H7 (cell line): Measurements from ENCODE around the gene SNCAIP. TPM values are rescaled to one million over a fixed set of nuclear protein-coding genes. Genes with fewer than 3 reads are reported as not detected.
"Not testable (repeated sequence)": the region's sequence is repeated elsewhere in the genome, so short reads cannot be mapped to it uniquely, and the experiment has no call there.

Source experiments
- DNase-seq: peaks from one replicate; pipeline ENCODE4 v3.0.0; 2012
- H3K27me3 ChIP-seq: 2 replicates; pipeline ENCODE4 v1.6.0; 2011; ENCODE audit warnings: mild to moderate bottlenecking, low read length; ENCODE audit not compliant: control insufficient read depth, insufficient read depth
- H3K36me3 ChIP-seq: replicated peaks from 2 replicates; pipeline ENCODE4 v1.5.1; 2011; ENCODE audit warnings: low read length; ENCODE audit not compliant: control insufficient read depth, insufficient read depth
- H3K4me3 ChIP-seq: 2 replicates; pipeline ENCODE4 v1.5.1; 2011; ENCODE audit warnings: low read depth, mild to moderate bottlenecking, control low read depth, low read length, moderate library complexity; ENCODE audit not compliant: insufficient read depth
- total RNA-seq: library from RNA; depleted of rRNA; stranded (reverse); fragments of >200 nt; shearing (Covaris generic); gene quantifications from 2 replicates; pipeline ENCODE4 v1.2.3, GENCODE V29; 2014

SNCAIP gene
- total RNA-seq, 1 experiment from 2014 or later = 4.2 TPM

DNA sequence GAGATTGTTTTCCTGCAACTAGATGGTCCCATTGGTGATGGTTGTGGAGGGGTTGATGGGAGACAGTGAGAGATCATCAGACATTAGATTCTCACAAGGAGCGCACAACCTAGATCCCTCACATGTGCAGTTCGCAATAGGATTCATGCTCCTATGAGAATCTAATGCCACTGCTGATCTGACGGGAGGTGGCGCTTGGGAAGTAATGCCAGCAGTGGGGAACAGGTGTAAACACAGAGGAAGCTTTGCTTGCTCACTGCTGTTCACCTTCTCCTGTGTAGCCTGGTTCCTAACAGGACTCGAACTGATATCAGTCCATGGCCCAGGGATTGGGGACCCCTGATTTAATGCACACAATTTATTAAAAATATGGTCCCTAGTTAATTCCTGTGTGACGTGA lies 18.8 kb downstream of the SNCAIP start:
- H3K4me3 ChIP-seq = no peak overlapping the region
- no peak for DNase-seq
- H3K27me3 ChIP-seq = no peaks in the 10 kb centered on the region
- H3K36me3 ChIP-seq = no peaks in the 10 kb centered on the region

DNA sequence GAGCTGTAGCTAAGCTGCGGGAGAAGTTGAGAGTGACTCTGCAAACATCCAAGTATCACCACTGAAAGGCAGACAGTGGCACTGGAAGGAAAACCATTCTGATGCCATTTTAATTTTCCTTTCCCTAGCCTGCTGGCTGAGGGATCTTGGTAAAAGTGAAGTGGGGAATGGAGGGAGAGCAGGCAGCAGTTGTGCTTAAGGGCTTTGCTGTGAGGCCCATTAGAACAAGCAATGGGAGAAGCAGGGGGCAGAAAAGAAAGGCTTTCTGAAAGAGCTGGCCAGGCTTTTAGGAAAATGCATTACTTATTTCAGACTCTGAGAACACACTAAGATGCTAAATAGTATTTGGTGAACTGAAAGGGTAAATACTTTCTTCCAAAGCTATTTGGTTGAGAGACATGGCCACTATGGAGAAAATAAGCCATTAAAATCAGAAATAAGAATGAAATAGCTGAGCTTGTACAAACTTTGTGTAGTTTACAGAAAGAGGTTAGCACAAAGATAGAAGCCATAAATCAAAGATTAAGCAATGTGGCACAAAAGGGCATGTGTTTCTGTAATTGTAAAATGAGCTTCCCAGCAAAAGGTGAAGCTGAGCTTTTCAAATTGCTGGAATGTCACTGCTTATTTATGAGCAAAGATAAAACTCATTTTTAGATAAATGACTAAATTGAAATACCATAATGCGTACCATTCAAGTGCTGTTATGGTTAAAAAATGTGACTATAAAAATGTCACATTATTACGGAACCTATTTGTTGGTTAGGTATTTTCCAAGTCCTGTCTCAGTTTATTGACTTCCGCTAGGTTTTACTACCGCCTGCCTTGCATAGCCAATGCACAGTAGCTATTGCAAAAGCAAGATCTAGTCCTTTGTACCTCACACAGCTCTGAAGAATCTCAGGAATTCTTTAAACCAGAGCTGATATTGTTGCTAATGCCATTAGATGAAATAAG lies 20.8 kb downstream of the SNCAIP start:
- Histone ChIP-seq H3K36me3 (no peaks in the 10 kb centered on the region), H3K4me3 (no peak overlapping the region), H3K27me3 (no peaks in the 10 kb centered on the region)
- DNase-seq = peak; percentile 14

GRCh38 chr5:122333564-122333963 lies 21.5 kb downstream of the SNCAIP start:
- DNase-seq = no peak
- Histone ChIP-seq H3K4me3 (no peak overlapping the region), H3K27me3 (no peaks in the 10 kb centered on the region), H3K36me3 (no peaks in the 10 kb centered on the region)

DNA sequence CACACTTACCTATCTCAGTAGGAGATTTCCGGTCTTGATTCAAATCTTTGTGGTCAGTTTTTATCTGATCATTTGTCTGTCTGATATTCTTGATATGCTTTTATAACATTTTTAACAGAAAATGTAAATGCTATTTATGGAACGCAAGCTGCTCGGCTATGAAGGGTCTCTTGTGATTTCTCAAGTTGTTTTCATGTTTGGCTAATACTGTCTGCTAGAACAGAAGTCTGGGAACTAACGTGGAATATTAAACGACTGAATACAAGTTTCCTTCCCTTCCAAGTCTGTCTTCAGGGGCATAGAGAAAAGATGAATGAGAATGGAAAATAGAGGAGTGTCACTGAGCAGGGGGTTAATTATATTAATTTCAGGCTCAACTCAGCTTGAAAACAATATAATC lies 27.6 kb downstream of the SNCAIP start:
- Histone ChIP-seq H3K27me3 (no peaks in the 10 kb centered on the region), H3K4me3 (no peak overlapping the region), H3K36me3 (no peaks in the 10 kb centered on the region)
- DNase-seq = no peak

DNA sequence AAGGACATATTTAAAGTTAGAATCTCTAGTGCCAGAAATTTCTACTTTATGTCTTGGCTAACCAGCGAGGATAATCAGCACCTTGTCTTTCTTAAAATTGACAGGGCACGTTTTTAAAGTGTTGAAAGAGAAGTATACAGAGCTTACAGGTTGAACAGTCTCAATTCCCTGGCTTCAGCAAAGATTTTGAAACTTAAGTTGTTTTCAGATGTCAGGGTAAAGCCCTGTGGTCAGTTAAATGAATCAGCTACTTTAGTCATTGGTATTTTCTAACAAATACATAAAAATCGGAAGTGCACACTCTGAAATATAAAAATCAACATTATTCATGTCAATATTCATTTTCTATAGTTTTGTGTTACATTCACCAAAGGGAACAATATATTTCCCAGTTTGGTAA lies 29.1 kb downstream of the SNCAIP start:
- no peaks in the 10 kb centered on the region for H3K36me3 ChIP-seq
- H3K27me3 ChIP-seq = no peaks in the 10 kb centered on the region
- DNase-seq = no peak
- H3K4me3 ChIP-seq = no peak overlapping the region

DNA sequence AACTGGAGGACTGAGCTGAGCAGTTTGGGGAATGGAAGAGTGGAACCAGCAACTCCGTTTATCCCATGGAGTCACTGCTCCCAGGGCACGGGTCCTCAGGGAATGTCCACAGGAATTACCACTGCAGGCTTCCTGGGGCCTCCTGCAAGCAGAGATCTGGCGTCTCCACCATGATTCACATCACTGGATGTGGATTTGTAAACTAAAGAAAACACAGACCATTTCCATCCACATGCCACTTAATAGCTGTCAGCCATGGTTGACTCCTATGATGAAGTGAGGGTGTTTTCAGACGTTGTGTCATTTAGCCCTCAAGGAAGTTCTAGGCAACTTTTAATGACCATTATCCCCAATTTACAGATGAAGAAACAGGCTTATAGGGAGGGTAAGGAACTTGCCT lies 30.2 kb downstream of the SNCAIP start:
- DNase-seq = no peak
- no peaks in the 10 kb centered on the region for H3K27me3 ChIP-seq
- no peaks in the 10 kb centered on the region for H3K36me3 ChIP-seq
- no peak overlapping the region for H3K4me3 ChIP-seq

DNA sequence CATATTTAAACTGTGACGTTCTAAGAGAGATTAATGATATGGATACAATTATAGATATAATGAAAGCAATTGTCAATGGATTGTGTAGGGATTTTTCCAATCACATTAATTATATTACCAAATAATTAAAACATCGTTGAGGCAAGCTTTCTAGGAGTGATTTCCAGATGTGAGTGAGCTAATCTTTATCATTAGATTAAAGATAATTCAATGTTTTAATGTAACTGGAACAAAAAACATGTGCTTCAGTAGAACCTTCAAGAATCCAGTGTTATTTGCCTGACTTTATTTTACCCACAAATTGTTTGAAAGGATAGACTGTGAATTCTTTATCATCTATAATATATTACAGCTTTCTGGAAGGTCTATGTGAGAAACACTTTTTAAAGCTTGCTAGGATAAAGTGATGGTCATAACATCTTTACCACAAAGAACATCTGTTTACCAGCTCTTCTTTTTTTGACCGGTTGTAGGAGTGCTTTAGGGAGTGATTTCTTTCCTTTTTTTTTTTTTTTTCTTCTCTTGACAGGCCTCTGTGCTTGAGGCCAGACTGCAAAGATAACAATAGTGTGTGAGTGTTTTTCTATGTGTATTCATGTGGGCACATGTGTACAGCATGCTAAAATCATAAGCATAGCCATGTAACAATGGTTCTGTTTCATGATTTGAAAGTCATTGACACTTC lies 35.0 kb downstream of the SNCAIP start:
- H3K36me3 ChIP-seq = no peaks in the 10 kb centered on the region
- no peak for DNase-seq
- no peak overlapping the region for H3K4me3 ChIP-seq
- H3K27me3 ChIP-seq = no peaks in the 10 kb centered on the region

GRCh38 chr5:122350496-122350895 lies 38.5 kb downstream of the SNCAIP start:
- DNase-seq = no peak
- Histone ChIP-seq H3K36me3 (no peaks in the 10 kb centered on the region), H3K4me3 (no peak overlapping the region), H3K27me3 (no peaks in the 10 kb centered on the region)

GRCh38 chr5:122351416-122352157 lies 39.5 kb downstream of the SNCAIP start:
- Histone ChIP-seq H3K36me3 (no peaks in the 10 kb centered on the region), H3K27me3 (no peaks in the 10 kb centered on the region), H3K4me3 (no peak overlapping the region)
- DNase-seq = no peak

- DNase-seq = no peak
- H3K4me3 ChIP-seq = no peak overlapping the region
- no peaks in the 10 kb centered on the region for H3K27me3 ChIP-seq
- H3K36me3 ChIP-seq = no peaks in the 10 kb centered on the region
Measured at GRCh38 chr5:122352331-122352730, 40.3 kb downstream of the SNCAIP start.

DNA sequence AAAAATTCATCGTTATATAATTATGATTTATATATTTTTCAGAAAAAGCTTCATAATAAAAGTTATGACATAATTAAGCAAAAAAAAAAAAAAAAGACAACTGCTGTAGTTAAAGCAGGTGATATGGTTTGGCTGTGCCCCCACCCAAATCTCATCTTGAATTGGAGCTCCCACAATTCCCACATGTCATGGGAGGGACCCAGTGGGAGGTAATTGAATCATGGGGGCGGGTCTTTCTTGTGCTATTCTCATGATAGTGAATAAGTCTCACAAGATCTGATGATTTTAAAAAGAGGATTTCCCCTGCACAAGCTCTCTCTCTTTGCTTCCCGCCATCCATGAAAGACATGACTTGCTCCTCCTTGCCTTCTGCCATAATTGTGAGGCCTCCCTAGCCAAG lies 41.3 kb downstream of the SNCAIP start:
- not testable (repeated sequence) for H3K36me3 ChIP-seq, H3K4me3 ChIP-seq, H3K27me3 ChIP-seq, DNase-seq

GRCh38 chr5:122354293-122354692 lies 42.3 kb downstream of the SNCAIP start:
- no peaks in the 10 kb centered on the region for H3K36me3 ChIP-seq
- no peaks in the 10 kb centered on the region for H3K27me3 ChIP-seq
- H3K4me3 ChIP-seq = no peak overlapping the region
- peak; percentile 22 for DNase-seq

- H3K4me3 ChIP-seq = no peak overlapping the region
- H3K36me3 ChIP-seq = no peaks in the 10 kb centered on the region
- no peaks in the 10 kb centered on the region for H3K27me3 ChIP-seq
- DNase-seq = no peak
Measured at GRCh38 chr5:122355324-122355723, 43.3 kb downstream of the SNCAIP start.

- no peak overlapping the region for H3K4me3 ChIP-seq
- no peaks in the 10 kb centered on the region for H3K36me3 ChIP-seq
- no peaks in the 10 kb centered on the region for H3K27me3 ChIP-seq
- DNase-seq = no peak
Measured at GRCh38 chr5:122356855-122357254, 44.8 kb downstream of the SNCAIP start.
